Suprapubic skin (tissue), 3 donors: ENCODE measurements around the gene CERT1.

Source experiments
- EP300 ChIP-seq: sonication (generic); formaldehyde crosslinking; IDR thresholded peaks from one replicate; pipeline ENCODE4 v1.6.1; 2017; ENCODE audit warnings: antibody characterized with exemption
- POLR2A ChIP-seq, 2 donors: fragments of 450-650 bp; IDR thresholded peaks; one replicate each; pipeline ENCODE4 v1.6.1; 2017; ENCODE audit warnings: antibody characterized with exemption in 2 of 2, mild to moderate bottlenecking in 2 of 2, moderate library complexity in 2 of 2
- TF ChIP-seq, protein P1 (sequence below), 2 donors: fragments of 200-600 bp in 1 of 2; fragments of 450-650 bp in 1 of 2; sonication (generic) in 1 of 2; IDR thresholded peaks; one replicate each; pipeline ENCODE4 v1.5.1; 2016 to 2019; ENCODE audit warnings: antibody characterized with exemption in 2 of 2, mild to moderate bottlenecking in 1 of 2, moderate library complexity in 1 of 2

DNA sequence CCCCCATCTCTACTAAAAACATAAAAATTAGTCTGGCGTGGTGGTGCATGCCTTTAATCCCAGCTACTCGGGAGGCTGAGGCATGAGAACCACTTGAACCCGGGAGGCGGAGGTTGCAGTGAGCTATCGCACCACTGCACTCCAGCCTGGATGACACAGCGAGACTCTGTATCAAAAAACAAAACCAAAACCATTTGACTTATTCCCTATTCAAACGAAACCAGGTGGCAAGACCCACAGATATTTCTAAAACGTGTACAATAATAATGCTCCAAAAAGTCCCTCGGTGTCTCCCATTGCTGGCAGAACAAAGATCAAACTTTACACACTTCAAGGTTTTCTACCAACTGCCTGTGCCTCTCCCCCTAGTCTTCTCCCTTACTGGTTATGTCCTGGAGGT, 144.6 kb downstream of the CERT1 start:
- TF ChIP-seq POLR2A (IDR thresholded peaks at IDR 0.05) = no peak
- TF ChIP-seq, protein P1, sequence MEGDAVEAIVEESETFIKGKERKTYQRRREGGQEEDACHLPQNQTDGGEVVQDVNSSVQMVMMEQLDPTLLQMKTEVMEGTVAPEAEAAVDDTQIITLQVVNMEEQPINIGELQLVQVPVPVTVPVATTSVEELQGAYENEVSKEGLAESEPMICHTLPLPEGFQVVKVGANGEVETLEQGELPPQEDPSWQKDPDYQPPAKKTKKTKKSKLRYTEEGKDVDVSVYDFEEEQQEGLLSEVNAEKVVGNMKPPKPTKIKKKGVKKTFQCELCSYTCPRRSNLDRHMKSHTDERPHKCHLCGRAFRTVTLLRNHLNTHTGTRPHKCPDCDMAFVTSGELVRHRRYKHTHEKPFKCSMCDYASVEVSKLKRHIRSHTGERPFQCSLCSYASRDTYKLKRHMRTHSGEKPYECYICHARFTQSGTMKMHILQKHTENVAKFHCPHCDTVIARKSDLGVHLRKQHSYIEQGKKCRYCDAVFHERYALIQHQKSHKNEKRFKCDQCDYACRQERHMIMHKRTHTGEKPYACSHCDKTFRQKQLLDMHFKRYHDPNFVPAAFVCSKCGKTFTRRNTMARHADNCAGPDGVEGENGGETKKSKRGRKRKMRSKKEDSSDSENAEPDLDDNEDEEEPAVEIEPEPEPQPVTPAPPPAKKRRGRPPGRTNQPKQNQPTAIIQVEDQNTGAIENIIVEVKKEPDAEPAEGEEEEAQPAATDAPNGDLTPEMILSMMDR (IDR thresholded peaks at IDR 0.05) = no peak
- TF ChIP-seq EP300 = no peak
